Left ventricle myocardium inferior (tissue), 1 donor: ENCODE results near the gene CKS1B. TPM values are rescaled to one million over a fixed set of nuclear protein-coding genes. Genes with fewer than 3 reads are reported as not detected.
A peak's percentile ranks its signal among the peaks of the same experiment; 100 is the strongest.
"Not testable (repeated sequence)": the region's sequence is repeated elsewhere in the genome, so short reads cannot be mapped to it uniquely, and the experiment has no call there.

ENCODE experiments used
- DNase-seq: peaks from one replicate; pipeline ENCODE4 v3.0.0-alpha.2; 2020
- H3K27ac ChIP-seq: fragments of 200-600 bp; replicated peaks from 2 replicates; pipeline ENCODE4 v1.8.0; 2021
- H3K27me3 ChIP-seq: fragments of 200-600 bp; 2 replicates; pipeline ENCODE4 v1.8.0; 2021; ENCODE audit warnings: low read depth
- H3K36me3 ChIP-seq: fragments of 200-600 bp; 2 replicates; pipeline ENCODE4 v1.8.0; 2021
- H3K4me1 ChIP-seq: fragments of 200-600 bp; 2 replicates; pipeline ENCODE4 v1.8.0; 2021
- H3K4me3 ChIP-seq: fragments of 200-600 bp; 2 replicates; pipeline ENCODE4 v1.8.0; 2021; ENCODE audit warnings: mild to moderate bottlenecking, moderate library complexity
- H3K9me3 ChIP-seq: fragments of 200-600 bp; replicated peaks from 2 replicates; pipeline ENCODE4 v1.8.0; 2021
- intact Hi-C: fragments of 100-400 bp; cut with micrococcal nuclease; formaldehyde crosslinking; loops from one replicate; pipeline ENCODE4 v1.11.0; 2022
- total RNA-seq: library from RNA; stranded (reverse); fragmentation: NEBNext Ultra II Directional; extraction: Animal tissue kit (Norgen Biotek cat#: 25700); gene quantifications from one replicate; pipeline ENCODE4 v1.2.1, GENCODE V29; 2021
- TF ChIP-seq, protein P1 (sequence below): fragments of 200-600 bp; IDR thresholded peaks from 2 replicates; pipeline ENCODE4 v1.8.0; 2021; ENCODE audit warnings: antibody characterized with exemption, mild to moderate bottlenecking, borderline replicate concordance
- donor health status: DM: no; HTN: yes; CAD: no; lungs with severe emphysema.

Gene CKS1B
- total RNA-seq, 1 donor from 2014 or later = 17.8 TPM

DNA sequence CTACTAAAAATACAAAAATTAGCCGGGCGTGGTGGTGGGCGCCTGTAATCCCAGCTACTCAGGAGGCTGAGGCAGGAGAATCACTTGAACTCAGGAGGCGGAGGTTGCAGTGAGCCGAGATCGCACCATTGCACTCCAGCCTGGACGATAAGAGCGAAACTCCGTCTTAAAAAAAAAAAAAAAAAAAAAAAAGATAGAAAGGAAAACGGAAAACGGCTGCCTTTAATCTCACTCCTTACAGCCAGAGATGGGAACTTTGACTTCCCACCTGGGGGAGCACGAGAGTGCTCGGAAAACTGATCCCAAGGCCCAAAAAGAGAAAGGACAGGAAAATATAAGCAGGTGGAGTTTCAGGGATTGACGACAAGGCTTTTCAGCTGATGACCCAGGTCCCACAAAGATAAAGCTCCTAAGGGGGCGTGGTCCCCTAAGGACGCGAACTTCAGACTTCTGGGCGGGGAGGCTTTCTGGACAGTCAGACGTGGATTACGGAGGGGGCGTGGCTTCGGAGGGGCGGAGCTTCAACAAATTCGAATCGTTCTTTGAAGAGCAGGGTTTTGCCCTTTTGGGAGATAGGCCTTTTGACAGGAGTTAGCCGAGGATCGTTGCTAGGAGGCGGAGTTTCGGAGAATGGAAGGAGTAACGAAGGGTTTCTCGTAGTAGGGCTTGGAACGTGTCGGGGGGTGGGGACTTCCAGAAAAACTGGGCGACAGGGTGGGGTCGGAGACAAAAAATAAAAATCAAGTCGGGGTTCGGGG is 958 bp upstream of the CKS1B start:
- intact Hi-C loops = no loop called here
- peaks cover 72% of the 10 kb centered on the region for H3K4me1 ChIP-seq
- peak overlapping the region; percentile 97 for H3K27ac ChIP-seq
- H3K4me3 ChIP-seq = peak overlapping the region; percentile 82
- H3K27me3 ChIP-seq = no peaks in the 10 kb centered on the region
- H3K36me3 ChIP-seq = peaks cover 13% of the 10 kb centered on the region
- DNase-seq = peak; percentile 96
- TF ChIP-seq, protein P1, sequence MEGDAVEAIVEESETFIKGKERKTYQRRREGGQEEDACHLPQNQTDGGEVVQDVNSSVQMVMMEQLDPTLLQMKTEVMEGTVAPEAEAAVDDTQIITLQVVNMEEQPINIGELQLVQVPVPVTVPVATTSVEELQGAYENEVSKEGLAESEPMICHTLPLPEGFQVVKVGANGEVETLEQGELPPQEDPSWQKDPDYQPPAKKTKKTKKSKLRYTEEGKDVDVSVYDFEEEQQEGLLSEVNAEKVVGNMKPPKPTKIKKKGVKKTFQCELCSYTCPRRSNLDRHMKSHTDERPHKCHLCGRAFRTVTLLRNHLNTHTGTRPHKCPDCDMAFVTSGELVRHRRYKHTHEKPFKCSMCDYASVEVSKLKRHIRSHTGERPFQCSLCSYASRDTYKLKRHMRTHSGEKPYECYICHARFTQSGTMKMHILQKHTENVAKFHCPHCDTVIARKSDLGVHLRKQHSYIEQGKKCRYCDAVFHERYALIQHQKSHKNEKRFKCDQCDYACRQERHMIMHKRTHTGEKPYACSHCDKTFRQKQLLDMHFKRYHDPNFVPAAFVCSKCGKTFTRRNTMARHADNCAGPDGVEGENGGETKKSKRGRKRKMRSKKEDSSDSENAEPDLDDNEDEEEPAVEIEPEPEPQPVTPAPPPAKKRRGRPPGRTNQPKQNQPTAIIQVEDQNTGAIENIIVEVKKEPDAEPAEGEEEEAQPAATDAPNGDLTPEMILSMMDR = no peak
- no peaks in the 10 kb centered on the region for H3K9me3 ChIP-seq

DNA sequence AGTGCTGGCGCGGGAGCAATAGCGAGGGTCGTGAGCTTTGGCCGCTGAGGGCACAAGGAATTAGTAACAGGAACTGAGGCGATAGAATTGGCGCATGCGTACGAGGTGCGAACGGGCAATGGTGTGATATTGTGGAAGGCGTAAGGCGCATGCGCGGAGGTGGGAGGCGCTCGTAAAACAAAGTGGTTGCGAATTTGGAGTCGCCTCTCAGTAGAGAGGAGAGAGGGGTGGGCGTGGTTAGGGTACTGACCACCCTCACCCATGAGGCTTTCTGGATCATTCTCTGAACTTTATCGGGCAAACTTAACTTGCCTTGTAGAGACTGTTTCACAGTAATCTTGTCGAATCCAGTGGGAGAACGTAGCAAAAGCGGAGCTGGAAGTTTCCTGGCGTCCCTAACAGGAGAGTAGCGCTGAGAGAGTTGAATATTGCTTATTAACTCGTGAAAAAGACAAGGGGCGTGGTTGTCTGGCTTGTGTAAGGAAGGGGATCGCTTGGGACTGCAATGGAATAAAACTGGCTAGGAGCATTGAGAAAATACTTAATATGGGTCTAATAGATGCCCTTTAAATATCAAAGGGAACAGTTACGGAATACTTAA is 427 bp downstream of the CKS1B start:
- Histone ChIP-seq H3K27me3 (no peaks in the 10 kb centered on the region), H3K27ac (peak overlapping the region; percentile 97), H3K4me1 (peaks cover 58% of the 10 kb centered on the region), H3K4me3 (peak overlapping the region; percentile 82), H3K36me3 (peaks cover 10% of the 10 kb centered on the region), H3K9me3 (no peaks in the 10 kb centered on the region)
- intact Hi-C loops = no loop called here
- peak; percentile 94 for DNase-seq
- TF ChIP-seq, protein P1 = no peak

DNA sequence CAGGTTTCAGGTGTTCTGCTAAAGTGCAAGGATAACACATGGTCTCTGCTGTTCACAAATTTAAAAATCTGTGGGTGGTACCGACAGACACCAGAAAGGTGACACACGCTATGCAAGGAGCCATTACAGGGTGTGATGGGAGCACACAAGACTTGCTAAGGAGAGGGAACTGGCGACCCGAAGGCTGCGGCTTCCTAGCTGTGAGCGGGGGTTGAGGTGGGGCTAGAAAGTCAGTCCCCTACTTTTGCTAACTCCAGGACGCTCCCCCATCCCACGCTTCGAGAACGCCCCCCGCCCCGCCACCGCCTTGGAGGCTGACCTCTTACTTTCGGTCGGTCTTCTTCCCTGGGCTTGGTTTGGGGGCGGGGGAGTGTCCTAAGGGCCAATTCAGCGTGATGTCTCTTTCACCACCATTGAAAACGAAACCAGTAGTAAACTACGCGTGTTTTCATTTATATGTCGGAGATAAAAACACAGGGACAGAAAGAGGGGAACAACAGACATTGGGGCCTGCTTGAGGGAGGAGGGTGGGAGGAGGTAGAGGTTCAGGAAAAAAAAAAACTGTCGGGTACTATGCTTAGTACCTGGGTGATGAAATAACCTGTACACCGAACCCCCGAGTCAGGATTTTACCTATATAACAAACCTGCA is 1.1 kb downstream of the CKS1B start:
- peak; percentile 51 for DNase-seq
- peaks cover 52% of the 10 kb centered on the region for H3K4me1 ChIP-seq
- no peaks in the 10 kb centered on the region for H3K9me3 ChIP-seq
- TF ChIP-seq, protein P1 = no peak
- no peaks in the 10 kb centered on the region for H3K27me3 ChIP-seq
- H3K36me3 ChIP-seq = peaks cover 10% of the 10 kb centered on the region
- peak overlapping the region; percentile 97 for H3K27ac ChIP-seq
- intact Hi-C loops = no loop called here
- H3K4me3 ChIP-seq = peak overlapping the region; percentile 82

DNA sequence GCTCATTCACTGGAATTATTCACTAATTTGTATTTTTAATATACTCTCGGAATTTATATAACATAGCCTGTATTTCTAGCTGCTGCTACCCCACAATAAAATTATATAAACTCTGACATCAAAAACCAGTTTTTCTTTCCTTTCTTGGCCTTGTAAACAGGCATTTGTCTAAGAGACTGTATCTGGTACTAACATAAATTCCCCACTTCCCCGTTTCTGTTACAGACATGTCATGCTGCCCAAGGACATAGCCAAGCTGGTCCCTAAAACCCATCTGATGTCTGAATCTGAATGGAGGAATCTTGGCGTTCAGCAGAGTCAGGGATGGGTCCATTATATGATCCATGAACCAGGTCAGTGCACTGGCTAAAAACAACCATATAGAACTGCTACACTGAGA is 3.3 kb downstream of the CKS1B start:
- H3K9me3 ChIP-seq, DNase-seq, H3K4me3 ChIP-seq, intact Hi-C loops, H3K27me3 ChIP-seq, H3K27ac ChIP-seq: not testable (repeated sequence)
- Histone ChIP-seq H3K36me3 (peaks cover 10% of the 10 kb centered on the region), H3K4me1 (peaks cover 35% of the 10 kb centered on the region)

DNA sequence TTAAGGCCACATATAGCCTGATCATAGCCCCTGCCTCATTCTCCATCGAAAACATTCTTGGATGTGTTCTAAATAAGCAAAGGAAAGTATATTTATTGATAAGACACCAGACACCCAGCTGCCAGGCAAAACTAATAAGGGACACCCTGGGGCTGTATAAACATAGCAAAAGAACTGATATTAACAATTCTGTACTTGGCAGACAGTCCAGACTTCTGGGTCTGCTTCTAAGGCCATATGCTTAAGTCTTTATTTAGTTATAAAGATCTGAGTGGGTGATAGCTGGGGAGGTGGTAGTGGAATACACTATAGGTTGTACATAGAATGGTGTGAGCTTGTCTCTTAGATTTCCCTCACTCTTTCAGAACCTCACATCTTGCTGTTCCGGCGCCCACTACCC is 3.9 kb downstream of the CKS1B start:
- intact Hi-C loops = no loop called here
- no peak overlapping the region for H3K4me3 ChIP-seq
- no peak for DNase-seq

More for the DNA sequence above, 3.9 kb downstream of the CKS1B start:
- TF ChIP-seq, protein P1 = no peak
- peaks cover 10% of the 10 kb centered on the region for H3K36me3 ChIP-seq
- H3K27me3 ChIP-seq = no peaks in the 10 kb centered on the region
- H3K9me3 ChIP-seq = no peaks in the 10 kb centered on the region
- peaks cover 33% of the 10 kb centered on the region for H3K4me1 ChIP-seq
- no peak overlapping the region for H3K27ac ChIP-seq
